GM19397 (cell line): ENCODE data around the gene RNF208.
A peak's percentile ranks its signal among the peaks of the same experiment; 100 is the strongest.

ENCODE experiments used
- ATAC-seq: cut with Tn5 transposase; IDR thresholded peaks from one replicate; pipeline ENCODE4 v1.9.1; 2021; ENCODE audit warnings: mild to moderate bottlenecking, moderate library complexity; ENCODE audit not compliant: unreplicated experiment

The RNF208 gene

GRCh38 chr9:137193771-137194170 lies 28.3 kb downstream of the RNF208 start:
- no peak for ATAC-seq

DNA sequence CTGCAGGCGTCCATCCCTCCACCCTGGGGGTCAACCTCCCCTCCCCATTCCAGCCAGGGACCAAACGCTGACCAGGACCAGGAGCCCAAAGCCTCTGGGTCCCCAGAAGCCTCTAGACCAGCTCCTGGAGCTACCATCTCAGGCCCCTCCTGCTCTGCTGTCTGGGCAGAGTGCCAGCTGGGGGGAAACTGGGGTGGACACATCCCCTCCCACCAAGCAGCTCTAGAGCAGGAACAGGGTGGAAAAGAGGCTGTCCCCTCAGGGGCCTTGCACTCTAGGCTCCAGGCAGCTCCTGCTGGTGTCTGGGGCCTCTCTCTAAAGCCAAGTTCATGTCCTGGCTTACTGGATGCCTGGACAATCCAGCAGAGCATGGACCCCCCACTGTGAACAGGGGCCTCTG lies 29.2 kb downstream of the RNF208 start:
- ATAC-seq: no peak

DNA sequence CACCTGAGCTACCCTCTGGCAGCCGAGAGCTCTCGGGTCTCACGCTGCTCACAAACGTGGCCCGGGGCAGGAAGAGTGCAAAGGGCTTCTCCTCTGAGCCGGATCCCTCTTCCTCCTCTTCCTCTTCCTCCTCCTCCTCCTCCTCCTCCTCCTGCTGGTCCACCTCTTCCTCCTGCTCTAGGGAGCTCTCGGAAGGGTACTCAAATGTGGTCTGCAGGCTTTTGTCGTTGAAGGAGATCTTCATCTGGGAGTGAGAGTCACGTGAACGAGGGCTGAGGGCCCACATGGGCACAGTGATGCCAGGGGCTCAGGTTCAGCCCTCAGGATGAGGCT lies 29.6 kb downstream of the RNF208 start:
- no peak for ATAC-seq

- no peak for ATAC-seq
Measured at GRCh38 chr9:137191691-137192447, 30.2 kb downstream of the RNF208 start.

DNA sequence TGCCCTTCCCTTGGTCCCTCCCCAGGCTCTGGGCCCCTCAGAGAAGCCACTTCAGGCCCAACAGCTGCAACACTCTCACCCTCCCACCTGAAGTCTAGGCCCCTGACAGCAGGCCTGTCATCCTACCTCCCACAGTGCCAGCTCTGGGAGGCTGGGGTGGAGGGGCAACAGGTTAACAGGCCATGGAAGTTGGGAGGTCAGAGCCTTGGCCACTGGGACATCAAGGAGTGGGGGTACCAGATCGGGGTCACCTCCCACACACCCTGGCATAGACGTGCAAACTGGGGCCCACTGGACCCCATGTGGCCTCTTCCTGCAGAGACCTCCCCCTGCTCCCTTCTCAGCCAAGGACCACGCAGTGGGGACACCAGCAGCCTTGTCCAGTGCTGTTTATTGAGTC lies 30.8 kb downstream of the RNF208 start:
- ATAC-seq: no peak

DNA sequence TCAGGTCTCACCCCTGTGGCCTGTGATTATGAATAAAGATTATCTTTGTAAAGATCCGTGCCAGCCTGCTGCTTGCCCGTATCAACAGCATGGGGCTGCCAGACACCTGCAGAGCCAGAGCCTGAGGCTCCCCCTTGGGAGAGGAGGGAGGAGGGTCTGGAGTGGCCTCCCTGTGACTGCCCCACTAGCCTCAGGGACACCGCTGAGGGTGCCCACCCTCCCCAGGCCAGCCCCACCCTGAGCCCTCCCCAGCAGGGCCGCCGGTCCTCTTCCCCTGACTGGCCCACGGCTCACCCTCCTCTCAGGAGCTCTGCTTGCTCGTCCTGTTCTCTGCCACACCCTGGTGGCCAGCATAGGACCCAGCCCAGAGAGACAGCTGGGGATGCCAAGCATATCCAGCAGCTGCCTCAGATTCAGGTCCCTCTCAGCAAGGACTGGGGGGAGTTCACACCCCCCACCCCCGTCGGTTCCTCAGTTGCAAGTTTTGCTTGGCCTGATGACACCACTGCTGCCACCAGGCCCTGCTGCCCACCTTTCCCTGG lies 31.7 kb downstream of the RNF208 start:
- ATAC-seq: no peak

DNA sequence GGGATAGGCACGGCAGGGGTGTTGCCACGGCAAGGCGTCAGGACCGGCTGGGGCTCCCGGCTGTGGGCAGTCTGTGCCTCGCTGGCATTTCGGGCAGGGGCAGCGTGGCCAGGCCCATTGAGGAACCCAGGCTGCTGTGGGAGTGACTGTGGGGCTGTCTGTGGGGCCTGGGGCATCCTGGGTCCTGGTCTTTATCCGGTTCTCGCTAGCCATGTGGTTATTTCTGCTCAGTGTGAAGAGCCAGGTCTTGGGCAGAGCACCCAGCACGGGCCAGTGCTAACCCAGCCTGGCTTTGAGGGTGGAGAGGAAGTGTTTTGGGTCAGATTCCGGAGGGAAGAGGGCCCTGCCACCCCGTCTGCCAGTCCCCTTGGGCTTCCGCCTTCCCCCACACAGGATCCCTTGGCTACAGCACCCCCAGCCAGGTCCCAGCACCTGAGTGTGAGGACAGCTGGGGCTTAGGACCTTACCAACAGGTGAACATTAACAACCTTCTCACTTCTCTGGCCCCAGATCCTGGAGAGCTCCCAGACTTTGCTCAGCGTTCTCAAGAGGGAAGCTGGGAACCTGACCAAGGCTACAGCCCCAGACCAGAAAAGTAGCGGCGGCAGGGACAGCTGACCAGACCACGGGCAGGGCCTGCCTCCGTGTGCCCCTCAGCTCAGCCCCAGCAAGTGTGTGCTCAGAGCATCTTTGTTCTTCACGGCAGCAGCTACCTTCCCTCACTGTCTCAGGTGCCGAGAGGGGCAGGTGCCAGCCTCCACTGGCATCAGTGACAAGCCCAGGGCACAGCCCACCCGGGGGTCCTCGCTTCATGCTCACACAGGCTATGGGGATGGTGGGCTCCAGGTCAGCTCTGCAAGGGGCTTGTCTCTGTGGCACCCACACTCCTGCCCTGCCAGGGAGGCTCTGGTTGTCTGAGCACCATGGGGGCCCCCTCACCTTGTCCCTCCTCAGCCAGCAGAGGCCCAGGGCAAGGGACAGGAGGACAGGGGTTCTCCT lies 32.4 kb downstream of the RNF208 start:
- no peak for ATAC-seq

DNA sequence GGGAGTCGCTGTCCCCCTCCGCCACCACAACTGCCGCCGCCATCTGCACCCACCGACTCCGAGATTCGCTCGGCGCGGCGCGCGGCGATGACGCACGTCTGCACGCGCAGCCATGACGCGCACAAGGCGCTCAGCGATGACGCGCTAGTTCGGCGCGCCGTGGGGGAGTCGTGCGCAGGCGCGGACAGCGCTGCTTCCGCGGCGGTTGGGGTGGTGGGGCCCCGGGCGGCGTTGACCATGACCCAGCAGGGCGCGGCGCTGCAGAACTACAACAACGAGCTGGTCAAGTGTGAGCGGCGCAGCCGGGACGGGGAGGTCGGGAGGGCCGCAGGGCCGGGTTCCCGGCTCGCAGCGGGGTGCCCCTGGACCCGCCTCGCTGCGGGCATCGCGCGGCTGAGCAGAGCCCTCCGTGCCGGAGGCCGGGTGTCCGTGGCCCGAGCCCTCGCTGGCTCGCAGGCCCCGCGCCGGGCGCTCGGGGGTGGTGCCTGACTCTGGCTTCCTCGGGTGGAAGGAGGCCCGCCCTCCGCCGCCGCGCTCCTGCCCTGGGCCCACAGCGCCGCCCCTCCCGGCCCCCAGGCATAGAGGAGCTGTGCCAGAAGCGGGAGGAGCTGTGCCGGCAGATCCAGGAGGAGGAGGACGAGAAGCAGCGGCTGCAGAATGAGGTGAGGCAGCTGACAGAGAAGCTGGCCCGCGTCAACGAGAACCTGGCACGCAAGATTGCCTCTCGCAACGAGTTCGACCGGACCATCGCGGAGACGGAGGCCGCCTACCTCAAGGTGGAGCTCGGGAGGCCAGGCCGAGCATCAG lies 33.3 kb downstream of the RNF208 start, which contains the start of the genes ANAPC2 and SSNA1:
Gene ANAPC2, minus strand, starts transcription at position 71 of the 807 bp plus-strand sequence. Its CDS starts 28 bp downstream, at position 43.
Gene SSNA1, plus strand, starts transcription at position 187 of the 807 bp plus-strand sequence. Its CDS starts 51 bp downstream, at position 238.
- peak; percentile 78 for ATAC-seq

DNA sequence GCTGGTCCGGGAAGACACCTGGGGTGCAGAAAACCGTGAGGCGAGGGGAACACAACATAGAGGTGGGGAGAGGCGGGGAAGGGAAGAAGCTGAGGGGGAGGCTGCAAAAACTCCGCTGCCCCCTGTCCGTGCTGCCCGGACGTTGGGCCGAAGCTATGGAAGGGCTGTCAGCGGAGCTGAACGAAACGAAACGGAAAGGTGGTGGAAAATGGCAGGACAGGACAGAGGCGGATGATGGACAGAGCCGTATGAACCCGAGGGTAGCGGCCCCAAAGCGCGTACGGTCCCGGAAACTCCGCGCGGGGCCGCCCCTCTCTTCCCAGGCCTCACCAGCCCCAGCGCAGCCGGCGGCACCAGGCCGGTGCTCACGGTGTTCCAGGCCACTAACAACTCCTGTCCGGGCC lies 34.0 kb downstream of the RNF208 start:
- no peak for ATAC-seq

- ATAC-seq: no peak
Measured at GRCh38 chr9:137187386-137187785, 34.7 kb downstream of the RNF208 start.

DNA sequence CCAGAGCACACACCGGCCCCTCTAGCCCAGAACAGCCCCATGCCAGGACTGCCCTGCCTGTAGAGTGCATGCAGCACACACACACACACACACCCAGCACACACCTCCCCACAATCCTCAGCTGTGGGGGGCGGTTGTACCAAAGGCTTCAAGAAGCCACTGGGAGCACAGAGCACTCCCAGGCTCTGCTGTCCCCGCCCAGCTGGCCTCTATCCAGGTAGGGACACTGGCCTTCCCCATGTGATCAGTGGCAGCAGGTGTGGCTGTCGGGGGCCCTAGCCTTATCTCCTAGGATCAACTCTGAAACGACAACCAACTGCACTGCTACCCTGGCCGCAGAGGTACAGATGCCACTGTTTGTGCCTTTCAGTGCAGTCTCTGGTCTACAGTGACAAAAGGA lies 35.7 kb downstream of the RNF208 start:
- ATAC-seq: no peak

DNA sequence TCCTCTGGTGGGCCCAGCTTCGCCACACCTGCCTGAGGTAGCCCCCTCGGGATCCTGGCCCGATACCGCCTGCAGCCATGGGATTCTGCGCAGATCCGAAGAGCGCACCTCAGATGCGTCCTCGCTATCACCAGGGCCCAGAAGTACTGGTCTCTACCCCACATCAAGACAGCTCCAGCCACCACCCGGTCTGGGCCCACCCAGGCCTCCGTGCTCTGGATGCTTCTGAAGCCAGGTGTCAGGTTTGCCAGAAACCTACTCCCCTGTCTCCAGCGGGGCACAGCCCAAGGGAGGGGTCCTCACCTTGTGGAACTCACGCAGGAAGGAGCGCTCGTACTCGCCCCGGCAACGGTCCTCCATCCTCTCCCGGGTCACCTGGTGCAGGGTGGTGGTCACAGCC lies 36.1 kb downstream of the RNF208 start:
- ATAC-seq: no peak

DNA sequence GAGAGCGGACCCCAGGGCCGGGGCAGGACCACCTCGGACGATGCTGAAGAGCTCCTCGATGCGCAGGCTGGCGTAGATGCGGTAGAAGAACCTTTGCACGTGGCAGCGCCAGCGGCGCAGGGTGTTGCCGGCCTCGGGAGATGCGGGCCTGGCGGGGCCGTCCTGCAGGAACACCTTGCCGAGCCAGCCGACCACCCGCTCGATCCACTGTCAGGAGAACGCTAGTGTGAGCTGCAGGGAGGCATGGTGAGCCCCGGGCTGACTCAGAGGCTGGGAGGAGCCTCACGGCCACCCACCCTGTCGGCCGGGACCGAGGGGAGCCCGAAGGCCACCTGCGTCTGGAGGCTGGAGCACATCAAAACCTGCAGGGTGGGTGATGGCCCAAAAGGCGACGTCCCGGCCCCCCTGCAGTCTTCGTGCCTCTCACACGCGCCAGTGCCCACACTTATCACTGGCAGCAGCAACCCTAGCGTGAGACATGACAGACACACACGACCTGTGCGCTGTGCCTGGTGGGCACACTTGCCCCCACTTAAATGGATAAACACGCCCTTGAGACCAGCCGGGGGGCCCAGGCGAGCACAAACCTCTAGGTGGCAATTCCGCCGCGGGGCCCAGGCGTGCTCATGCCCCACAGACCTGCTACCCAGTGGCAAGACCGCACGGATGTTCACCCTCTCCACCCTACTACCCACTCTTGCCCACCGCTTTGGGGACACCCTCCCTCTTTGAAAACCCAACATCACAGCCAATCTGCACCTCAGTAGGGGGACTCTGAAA lies 37.0 kb downstream of the RNF208 start:
- ATAC-seq: no peak

DNA sequence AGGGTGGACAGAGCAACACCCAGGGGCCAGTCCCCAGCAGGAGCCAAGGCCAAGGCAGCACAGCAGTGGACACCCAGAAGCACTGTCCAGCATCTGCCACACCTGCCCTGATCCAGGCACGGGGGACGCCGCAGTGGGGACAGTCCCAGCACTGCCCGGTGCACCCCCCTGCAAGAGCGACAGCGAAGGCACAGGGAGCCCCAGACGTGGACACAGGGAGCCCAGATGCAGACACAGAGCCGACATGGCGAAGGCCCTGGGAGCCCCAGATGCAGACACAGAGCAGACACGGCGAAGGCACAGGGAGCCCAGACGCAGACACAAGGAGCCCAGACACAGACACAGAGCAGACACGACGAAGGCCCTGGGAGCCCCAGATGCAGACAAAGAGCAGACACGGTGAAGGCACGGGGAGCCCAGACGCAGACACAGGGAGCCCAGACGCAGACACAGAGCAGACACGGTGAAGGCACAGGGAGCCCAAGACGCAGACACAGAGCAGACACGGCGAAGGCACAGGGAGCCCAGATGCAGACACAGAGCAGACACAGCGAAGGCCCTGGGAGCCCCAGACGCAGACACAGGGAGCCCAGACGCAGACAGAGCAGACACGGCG lies 38.0 kb downstream of the RNF208 start:
- no peak for ATAC-seq

- no peak for ATAC-seq
Measured at GRCh38 chr9:137182836-137183235, 39.2 kb downstream of the RNF208 start.

- ATAC-seq: no peak
Measured at GRCh38 chr9:137181680-137182079, 40.4 kb downstream of the RNF208 start.

DNA sequence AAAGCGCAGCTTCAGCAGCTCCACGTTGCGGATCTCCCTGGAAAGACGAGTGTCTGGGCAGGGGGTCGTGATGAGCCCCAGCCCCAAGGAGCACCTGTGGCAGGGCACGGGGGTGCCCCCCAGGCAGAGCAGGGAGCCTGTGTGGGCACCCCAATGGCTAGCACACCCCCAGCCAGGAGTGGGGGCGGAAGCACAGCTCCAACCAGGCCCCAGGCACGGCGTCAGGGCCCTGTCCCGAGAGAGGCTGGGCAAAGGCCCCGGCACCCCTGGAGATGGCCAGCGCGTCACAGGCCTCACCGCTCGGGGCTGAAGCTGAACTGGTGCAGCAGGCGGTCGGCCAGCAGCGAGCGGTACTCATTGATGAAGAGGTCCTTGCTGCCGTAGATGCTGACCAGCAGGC lies 41.5 kb downstream of the RNF208 start:
- ATAC-seq: no peak

DNA sequence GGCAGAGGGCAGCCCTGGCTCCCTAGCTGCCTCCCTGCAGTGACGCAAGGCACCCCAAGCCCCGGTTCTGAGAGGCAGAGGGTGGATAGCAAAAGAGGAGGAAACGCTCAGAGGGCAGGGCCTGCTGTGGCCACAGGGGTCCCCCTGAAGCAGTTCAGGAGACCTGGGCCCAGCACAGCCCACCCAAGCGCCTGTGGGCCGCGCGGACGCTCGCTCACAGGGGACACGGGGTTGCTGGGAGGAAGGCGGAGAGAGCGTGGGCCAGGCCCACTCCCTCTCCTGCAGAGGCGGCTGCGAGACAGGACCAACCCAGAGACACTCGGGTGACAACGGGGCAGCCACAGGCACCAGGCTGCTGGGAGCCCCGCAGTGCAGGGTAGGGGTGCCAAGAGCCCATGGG lies 42.3 kb downstream of the RNF208 start:
- ATAC-seq: no peak

DNA sequence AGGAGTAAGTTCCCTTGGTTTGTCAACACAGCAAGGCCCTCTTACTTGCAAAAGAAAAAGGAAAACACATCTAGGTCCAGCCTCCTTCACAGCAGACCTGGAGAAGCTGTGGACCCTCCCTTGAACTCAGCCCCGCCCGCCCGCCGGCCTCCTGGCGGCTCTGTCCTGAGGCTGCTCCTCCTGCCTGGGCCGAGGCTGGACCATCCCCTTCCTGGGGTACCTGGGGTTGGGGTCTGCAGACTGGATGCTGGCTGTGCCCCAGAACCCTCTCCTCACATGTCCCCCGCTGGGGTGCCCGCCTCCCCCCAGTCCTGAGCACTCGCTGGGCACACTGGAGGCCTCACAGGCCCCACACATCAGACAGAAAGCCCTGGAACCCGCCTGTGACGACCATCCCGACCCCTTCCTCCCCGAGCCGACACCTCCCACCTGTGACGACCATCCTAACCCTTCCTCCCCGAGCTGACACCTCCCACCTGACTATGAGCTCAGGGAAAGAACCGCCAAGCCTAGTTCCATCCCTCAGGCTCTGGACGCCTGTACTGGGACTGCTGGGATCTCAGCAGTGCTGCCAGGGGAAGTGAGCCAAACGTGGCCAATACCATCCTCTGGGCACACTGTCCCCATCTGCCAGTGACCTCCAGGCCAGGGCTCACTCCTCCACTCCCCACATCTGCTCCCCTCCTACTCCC lies 43.0 kb downstream of the RNF208 start:
- ATAC-seq: no peak
